Measurements from ENCODE around the gene SYNE2. TPM values are rescaled to one million over a fixed set of nuclear protein-coding genes. Genes with fewer than 3 reads are reported as not detected.

Gene SYNE2
- total and polyA plus RNA-seq, 10 of the 15 experiments (the other 5 are each of a cell fraction or from before 2014, with no cell fraction given): 2.1 to 52.7 (median 38.1) TPM

DNA sequence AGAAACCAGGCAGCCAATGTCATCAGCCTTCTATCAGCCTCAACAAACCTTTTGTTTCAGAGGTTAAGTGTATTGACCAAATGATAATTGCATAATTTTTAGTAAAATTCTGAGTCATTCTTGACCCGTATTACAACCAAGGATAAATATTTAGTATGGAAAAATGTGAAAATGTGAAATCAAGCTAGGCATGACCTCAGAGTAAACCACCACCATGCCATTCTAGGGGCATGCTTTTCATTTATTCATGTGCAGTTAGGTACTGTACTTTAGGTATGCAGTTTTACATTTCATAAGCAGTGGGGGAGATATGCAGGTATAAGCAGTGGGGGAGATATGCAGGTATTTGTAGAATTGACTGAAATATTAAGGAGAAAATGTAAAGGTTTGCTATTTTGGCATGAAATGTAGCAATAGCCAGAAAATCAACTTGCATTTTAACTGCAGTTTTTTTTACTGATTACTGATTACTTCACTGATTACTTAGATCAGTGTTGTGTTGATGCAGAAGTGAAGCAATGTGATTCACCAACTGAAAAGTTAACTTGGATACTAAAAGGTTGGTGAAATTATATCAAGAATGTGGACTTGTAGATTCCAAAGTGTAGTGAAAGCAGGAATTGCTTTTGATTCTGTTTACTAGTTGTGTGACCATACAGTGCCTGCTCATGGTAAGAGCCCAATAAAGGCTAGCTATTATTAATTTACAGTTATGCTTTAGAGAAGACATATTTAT is 257.2 kb downstream of the SYNE2 start (continued):
- TF ChIP-seq MEF2A (IDR thresholded peaks at IDR 0.05; ENCODE audit: insufficient read depth, low read depth, low read length) (no peak), LARP7 (IDR thresholded peaks at IDR 0.05) (no peak), CBX5 (IDR thresholded peaks at IDR 0.05; ENCODE audit: low read depth) (no peak), CREB1 (IDR thresholded peaks at IDR 0.05; ENCODE audit: low read depth) (no peak), POLR2AphosphoS5 (IDR thresholded peaks at IDR 0.05; ENCODE audit: low read length) (no peak)
- TF ChIP-seq, protein P1, sequence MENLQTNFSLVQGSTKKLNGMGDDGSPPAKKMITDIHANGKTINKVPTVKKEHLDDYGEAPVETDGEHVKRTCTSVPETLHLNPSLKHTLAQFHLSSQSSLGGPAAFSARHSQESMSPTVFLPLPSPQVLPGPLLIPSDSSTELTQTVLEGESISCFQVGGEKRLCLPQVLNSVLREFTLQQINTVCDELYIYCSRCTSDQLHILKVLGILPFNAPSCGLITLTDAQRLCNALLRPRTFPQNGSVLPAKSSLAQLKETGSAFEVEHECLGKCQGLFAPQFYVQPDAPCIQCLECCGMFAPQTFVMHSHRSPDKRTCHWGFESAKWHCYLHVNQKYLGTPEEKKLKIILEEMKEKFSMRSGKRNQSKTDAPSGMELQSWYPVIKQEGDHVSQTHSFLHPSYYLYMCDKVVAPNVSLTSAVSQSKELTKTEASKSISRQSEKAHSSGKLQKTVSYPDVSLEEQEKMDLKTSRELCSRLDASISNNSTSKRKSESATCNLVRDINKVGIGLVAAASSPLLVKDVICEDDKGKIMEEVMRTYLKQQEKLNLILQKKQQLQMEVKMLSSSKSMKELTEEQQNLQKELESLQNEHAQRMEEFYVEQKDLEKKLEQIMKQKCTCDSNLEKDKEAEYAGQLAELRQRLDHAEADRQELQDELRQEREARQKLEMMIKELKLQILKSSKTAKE (IDR thresholded peaks at IDR 0.05; ENCODE audit: low read depth, poor library complexity, severe bottlenecking): no peak

DNA sequence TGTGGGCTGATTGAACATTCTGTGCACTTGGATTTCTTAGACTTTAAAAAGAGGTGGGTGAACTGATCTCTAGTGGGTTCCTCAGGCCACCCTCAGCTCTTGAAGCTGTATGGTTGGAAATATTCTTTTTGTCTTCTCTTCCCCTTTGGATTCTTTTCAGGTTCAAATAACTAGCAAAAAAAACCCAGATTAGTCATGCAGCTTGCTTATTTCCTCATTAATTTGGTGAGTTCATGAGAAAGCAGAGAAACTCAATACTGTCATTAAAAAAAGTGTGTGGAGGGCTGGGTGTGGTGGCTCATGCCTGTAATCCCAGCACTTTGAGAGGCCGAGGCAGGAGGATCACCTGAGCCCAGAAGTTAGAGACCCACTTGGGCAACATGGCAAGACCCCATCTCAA is 258.0 kb downstream of the SYNE2 start:
- CTCF ChIA-PET: interaction anchor here (0.6 kb wide), 1 partner anchor 191 kb away, joined by 4 read pairs; no protein-coding TSS in a partner anchor
- SMC1A ChIA-PET (ENCODE audit: uncharacterized antibody, unreplicated experiment): no interaction called here
- H3K79me2 ChIP-seq (ENCODE audit: control insufficient read depth, insufficient read depth, low read length): no peaks in the 10 kb centered on the region
- H3K4me2 ChIP-seq (ENCODE audit: control insufficient read depth, insufficient read depth): no peak overlapping the region
- RAD21 ChIA-PET (ENCODE audit: unreplicated experiment): interaction anchor here (0.6 kb wide), 1 partner anchor 497 kb away, joined by 3 read pairs; no protein-coding TSS in a partner anchor
- H3K36me3 ChIP-seq (ENCODE audit: control insufficient read depth in 2 of 2, insufficient read depth in 2 of 2, low read length in 1 of 2): peaks cover 9 to 11% of the 10 kb centered on the region in 2 experiments; a peak in 3 of 4 replicates
- FAIRE-seq (no peak), DNase-seq (ENCODE audit: low read depth, low spot score) (no peak), ATAC-seq (no peak)
- BruUV-seq (replicated peaks): no TSS peak
- intact Hi-C loops (cut with micrococcal nuclease; ENCODE audit: unreplicated experiment) (no loop called here), in situ Hi-C loops (cut with MboI) (no loop called here)
- H3K4me1 ChIP-seq (ENCODE audit: control insufficient read depth, insufficient read depth, low read length): no peaks in the 10 kb centered on the region
- H3K9me3 ChIP-seq (replicated peaks; ENCODE audit: control insufficient read depth, insufficient read depth, low read length): no peaks in the 10 kb centered on the region
- no peaks in the 10 kb centered on the region for H3K27me3 ChIP-seq (replicated peaks in 1 of 2; ENCODE audit: control insufficient read depth in 2 of 2, insufficient read depth in 2 of 2, low read length in 1 of 2)
- H2AFZ ChIP-seq (ENCODE audit: control insufficient read depth, low read depth, low read length): no peak overlapping the region
- no peak overlapping the region for H3K9ac ChIP-seq (ENCODE audit: control insufficient read depth, insufficient read depth, low read length)
- no peak overlapping the region for H3K27ac ChIP-seq (ENCODE audit: control insufficient read depth, insufficient read depth)
- POLR2A ChIA-PET: no interaction called here
- no peak overlapping the region for H3K4me3 ChIP-seq
- H4K20me1 ChIP-seq (ENCODE audit: control insufficient read depth, insufficient read depth): no peaks in the 10 kb centered on the region
- WGBS (ENCODE audit: insufficient coverage, insufficient replicate concordance, low lambda C conversion rate, missing lambda C conversion rate): 95% methylated on average over 1 of the region's 1 CpG
- TF ChIP-seq JUNB (IDR thresholded peaks at IDR 0.05): no peak
- no peak for TF ChIP-seq LARP7 (IDR thresholded peaks at IDR 0.05)
- no peak for TF ChIP-seq ZNF207 (IDR thresholded peaks at IDR 0.05; ENCODE audit: borderline replicate concordance)
- no peak for TF ChIP-seq BHLHE40 (IDR thresholded peaks at IDR 0.05; ENCODE audit: borderline replicate concordance in 1 of 2, low read depth in 2 of 2, low read length in 1 of 2)
- TF ChIP-seq RB1 (IDR thresholded peaks at IDR 0.05; ENCODE audit: borderline replicate concordance): no peak
- no peak for TF ChIP-seq SUPT20H (IDR thresholded peaks at IDR 0.05; ENCODE audit: borderline replicate concordance, control insufficient read depth, low read depth, low read length)
- no peak for TF ChIP-seq EZH2 (IDR thresholded peaks at IDR 0.05; ENCODE audit: borderline replicate concordance, control insufficient read depth, low read depth, low read length)
- TF ChIP-seq, protein P2, sequence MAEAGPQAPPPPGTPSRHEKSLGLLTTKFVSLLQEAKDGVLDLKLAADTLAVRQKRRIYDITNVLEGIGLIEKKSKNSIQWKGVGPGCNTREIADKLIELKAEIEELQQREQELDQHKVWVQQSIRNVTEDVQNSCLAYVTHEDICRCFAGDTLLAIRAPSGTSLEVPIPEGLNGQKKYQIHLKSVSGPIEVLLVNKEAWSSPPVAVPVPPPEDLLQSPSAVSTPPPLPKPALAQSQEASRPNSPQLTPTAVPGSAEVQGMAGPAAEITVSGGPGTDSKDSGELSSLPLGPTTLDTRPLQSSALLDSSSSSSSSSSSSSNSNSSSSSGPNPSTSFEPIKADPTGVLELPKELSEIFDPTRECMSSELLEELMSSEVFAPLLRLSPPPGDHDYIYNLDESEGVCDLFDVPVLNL (IDR thresholded peaks at IDR 0.05; ENCODE audit: low read depth, low read length): no peak
- TF ChIP-seq NFIC (IDR thresholded peaks at IDR 0.05; ENCODE audit: low read depth, low read length): no peak
- TF ChIP-seq NBN (IDR thresholded peaks at IDR 0.05): no peak
- no peak for TF ChIP-seq FOS (IDR thresholded peaks at IDR 0.05; ENCODE audit: borderline replicate concordance, extremely low read depth, insufficient read length)
- TF ChIP-seq SUZ12 (IDR thresholded peaks at IDR 0.05; ENCODE audit: unreplicated experiment): no peak
- TF ChIP-seq NFXL1 (IDR thresholded peaks at IDR 0.05; ENCODE audit: borderline replicate concordance): no peak
- TF ChIP-seq CBX5 (IDR thresholded peaks at IDR 0.05; ENCODE audit: low read depth): no peak
- no peak for TF ChIP-seq NR2F1 (conservative IDR thresholded peaks at IDR 0.05)
